HG02852 (cell line): ENCODE results near the gene PHRF1.
"Not testable (repeated sequence)": the region's sequence is repeated elsewhere in the genome, so short reads cannot be mapped to it uniquely, and the experiment has no call there.

Experiments
- ATAC-seq: cut with Tn5 transposase; IDR thresholded peaks from one replicate; pipeline ENCODE4 v1.9.1; 2021; ENCODE audit warnings: mild to moderate bottlenecking, moderate library complexity; ENCODE audit not compliant: unreplicated experiment

The PHRF1 gene

DNA sequence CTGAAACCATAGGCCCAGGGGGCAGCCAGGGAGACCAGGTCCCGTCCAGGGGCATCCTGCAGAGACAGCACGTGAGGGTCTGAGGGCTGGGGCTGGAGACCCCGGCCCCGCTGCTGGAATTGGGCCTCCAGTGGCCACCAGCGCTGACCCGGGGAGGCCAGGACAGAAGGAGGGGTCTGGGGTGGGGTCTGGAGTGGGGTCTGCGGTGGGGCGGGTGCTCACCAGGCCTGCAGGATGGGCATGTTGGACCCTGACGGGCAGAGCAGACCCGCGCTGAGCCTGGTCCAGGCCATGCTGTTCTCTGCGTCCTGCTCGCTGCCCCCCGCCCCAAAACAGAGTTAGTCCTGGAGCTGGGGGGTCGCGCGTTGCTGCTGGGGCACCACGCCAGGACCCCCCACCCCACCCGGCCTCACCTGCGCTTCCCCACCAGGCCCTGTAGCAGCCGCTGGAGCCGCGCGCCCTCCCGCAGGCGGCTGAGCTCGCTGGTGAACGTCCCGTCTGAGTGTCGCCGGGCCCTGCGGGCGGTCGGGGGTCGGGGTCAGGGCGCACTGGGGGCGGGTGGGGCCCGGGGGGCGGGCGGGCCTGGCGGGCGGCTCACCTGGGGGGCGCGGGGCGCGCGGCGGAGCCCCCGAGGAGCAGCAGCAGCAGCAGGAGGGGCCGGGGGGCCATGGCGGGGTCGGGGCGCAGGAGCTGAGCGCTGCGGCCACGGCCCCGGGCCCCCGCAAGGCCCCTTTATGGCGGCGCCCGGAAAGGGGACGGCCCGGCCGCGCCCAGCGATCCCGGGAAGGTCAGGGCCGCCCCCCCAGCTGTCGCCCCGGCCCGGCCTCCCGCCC, 50.4 kb downstream of the PHRF1 start, which contains the start of gene SCT:
TSS of gene SCT (minus strand) at position 707 of the 833 bp plus-strand sequence. CDS start at position 669, 38 bp downstream.
- no peak for ATAC-seq

GRCh38 chr11:627308-627576, 51.0 kb downstream of the PHRF1 start:
- ATAC-seq = no peak

DNA sequence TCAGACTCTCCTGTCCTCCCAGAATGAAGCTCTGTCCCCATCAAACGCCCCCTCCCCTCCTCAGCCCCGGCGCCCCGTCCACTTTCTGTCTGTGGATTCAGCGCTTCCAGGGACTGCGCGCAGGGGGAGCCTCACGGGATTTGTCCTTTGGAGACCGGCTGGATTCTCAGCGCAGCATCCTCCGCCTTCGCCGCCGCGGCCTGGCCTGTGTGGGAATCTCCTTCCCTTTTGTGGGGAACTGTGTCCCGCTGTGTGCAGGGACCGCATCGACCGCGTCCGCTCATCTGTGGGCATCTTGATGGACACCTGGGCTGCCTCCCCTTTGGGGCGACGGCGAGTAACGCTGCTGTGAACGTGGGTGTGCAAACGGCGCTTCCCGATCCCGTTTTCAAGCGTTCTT, 51.8 kb downstream of the PHRF1 start:
- ATAC-seq = no peak

GRCh38 chr11:629237-629583, 52.9 kb downstream of the PHRF1 start:
- no peak for ATAC-seq

- ATAC-seq = no peak
These were observed 54.6 kb downstream of the PHRF1 start for GRCh38 chr11:630871-631270.

- no peak for ATAC-seq
These were observed 59.8 kb downstream of the PHRF1 start for GRCh38 chr11:635945-636510.

DNA sequence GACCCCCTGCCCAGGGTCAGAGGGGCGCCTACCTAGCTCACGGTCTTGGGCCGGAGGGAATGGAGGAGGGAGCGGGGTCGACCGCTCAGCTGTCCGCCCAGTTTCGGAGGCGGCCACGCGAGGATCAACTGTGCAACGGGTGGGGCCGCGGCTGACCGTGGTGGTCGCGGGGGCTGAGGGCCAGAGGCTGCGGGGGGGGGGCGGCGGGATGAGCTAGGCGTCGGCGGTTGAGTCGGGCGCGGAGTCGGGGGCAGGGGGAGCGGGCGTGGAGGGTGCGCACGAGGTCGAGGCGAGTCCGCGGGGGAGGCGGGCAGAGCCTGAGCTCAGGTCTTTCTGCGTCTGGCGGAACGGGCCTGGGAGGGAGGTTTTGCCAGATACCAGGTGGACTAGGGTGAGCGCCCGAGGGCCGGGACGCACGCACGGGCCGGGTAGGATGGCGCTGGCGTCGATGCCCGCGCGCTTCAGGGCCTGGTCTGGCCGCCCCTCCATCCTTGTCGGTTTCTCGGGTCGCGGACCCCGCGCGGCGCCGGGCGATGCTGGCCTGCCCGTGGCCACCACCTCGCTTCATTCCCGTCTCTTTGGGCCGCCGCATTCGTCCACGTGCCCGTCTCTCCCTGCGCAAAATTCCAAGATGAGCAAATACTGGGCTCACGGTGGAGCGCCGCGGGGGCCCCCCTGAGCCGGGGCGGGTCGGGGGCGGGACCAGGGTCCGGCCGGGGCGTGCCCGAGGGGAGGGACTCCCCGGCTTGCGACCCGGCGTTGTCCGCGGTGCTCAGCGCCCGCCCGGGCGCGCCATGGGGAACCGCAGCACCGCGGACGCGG, 60.5 kb downstream of the PHRF1 start, which contains the start of gene DRD4:
TSS of gene DRD4 (plus strand) at position 759 of the 822 bp plus-strand sequence. CDS start at position 795, 36 bp downstream.
- ATAC-seq = no peak

- ATAC-seq = no peak
These were observed 61.0 kb downstream of the PHRF1 start for GRCh38 chr11:637333-637592.

DNA sequence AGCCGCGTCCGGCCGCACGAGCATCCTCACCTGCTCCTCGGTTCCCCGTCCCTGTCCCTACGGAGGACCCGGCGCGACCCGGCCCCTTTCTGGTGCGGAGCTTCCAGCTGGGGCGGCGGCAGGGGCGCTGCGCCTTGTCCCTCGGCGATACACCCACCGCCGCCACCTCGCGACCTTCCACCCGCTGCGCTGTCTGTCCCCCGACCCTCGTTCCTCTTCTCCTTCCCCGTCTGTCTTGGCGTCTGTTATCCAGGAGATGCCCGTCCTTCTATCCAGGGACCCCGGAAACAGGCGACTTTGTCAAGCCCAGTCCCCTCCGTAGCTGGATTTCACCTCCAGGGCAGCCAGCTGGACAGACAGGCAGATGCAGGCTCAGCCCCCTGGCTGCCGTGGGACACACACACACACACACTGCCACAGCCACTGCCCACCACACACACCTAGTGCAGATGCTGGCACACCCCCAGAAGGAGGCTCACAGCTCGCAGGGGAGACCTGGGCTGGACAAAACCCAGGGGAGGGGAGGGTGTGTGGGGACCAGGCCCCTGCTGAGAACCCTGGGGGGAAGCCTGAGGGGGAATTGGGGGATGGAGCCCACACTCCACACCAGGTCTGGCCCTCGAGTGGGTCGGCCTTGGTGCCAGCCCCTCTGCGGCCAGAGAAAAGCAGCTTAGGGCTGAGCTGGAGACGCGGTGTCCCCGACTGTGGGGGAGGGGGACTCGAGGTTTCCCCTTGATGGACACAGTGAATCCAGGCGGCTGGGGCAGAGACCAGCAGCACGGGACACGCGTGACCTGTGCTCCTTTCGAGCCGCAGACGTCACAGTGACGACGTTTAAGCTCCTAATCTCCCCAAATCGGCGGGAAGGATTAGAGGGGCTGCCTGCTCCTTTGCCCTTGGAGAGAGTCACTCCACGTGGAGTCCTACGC, 61.6 kb downstream of the PHRF1 start:
- no peak for ATAC-seq

- ATAC-seq = no peak
These were observed 62.5 kb downstream of the PHRF1 start for GRCh38 chr11:638631-639331.

DNA sequence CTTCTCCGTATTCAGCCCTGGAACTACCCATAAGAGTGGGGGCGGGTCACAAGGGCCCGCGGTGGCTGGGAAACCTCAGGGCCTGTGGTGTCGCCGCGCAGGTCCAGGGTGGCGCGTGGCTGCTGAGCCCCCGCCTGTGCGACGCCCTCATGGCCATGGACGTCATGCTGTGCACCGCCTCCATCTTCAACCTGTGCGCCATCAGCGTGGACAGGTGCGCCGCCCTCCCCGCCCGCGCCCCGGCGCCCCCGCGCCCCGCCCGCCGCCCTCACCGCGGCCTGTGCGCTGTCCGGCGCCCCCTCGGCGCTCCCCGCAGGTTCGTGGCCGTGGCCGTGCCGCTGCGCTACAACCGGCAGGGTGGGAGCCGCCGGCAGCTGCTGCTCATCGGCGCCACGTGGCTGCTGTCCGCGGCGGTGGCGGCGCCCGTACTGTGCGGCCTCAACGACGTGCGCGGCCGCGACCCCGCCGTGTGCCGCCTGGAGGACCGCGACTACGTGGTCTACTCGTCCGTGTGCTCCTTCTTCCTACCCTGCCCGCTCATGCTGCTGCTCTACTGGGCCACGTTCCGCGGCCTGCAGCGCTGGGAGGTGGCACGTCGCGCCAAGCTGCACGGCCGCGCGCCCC, 63.2 kb downstream of the PHRF1 start:
- ATAC-seq = no peak

DNA sequence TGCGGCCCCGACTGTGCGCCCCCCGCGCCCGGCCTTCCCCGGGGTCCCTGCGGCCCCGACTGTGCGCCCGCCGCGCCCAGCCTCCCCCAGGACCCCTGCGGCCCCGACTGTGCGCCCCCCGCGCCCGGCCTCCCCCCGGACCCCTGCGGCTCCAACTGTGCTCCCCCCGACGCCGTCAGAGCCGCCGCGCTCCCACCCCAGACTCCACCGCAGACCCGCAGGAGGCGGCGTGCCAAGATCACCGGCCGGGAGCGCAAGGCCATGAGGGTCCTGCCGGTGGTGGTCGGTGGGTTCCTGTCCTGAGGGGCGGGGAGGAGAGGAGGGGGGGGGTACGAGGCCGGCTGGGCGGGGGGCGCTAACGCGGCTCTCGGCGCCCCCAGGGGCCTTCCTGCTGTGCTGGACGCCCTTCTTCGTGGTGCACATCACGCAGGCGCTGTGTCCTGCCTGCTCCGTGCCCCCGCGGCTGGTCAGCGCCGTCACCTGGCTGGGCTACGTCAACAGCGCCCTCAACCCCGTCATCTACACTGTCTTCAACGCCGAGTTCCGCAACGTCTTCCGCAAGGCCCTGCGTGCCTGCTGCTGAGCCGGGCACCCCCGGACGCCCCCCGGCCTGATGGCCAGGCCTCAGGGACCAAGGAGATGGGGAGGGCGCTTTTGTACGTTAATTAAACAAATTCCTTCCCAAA, 63.9 kb downstream of the PHRF1 start:
- ATAC-seq = no peak

- ATAC-seq = no peak
These were observed 65.6 kb downstream of the PHRF1 start for GRCh38 chr11:641806-642370.

GRCh38 chr11:643366-643765, 67.1 kb downstream of the PHRF1 start:
- ATAC-seq = no peak

- ATAC-seq = no peak
These were observed 67.8 kb downstream of the PHRF1 start for GRCh38 chr11:643849-644738.

DNA sequence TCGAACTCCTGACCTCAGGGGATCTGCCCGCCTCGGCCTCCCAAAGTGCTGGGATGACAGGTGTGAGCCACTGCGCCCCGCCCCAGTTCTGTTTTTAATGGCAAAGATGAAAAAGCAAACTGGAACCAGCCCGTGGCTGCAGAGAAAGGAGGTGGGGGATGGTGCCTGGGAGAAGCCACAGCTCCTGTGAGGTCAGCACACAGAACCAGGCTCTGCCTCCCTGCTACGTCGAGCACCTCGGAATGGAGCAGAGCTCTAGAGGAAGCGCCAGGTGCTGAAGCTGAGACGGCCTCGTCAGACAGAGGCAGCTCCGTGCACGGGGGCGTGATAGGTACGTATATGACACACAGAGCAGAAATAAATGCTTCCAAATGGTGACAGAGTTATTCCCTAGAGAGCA, 69.3 kb downstream of the PHRF1 start:
- ATAC-seq = no peak

- no peak for ATAC-seq
These were observed 69.9 kb downstream of the PHRF1 start for GRCh38 chr11:646214-646613.

- ATAC-seq = not testable (repeated sequence)
These were observed 71.4 kb downstream of the PHRF1 start for GRCh38 chr11:647672-648158.
